NCI-H345 treated with DMSO at 0.1 percent for 48 hours (cell line): ENCODE results near the gene FRS3.
"Not testable (repeated sequence)": the region's sequence is repeated elsewhere in the genome, so short reads cannot be mapped to it uniquely, and the experiment has no call there.

Experiments
- DNase-seq: peaks from one replicate; lab custom pipeline; 2025; ENCODE audit not compliant: unreplicated experiment; lab: John Stamatoyannopoulos, UW

FRS3 gene

DNA sequence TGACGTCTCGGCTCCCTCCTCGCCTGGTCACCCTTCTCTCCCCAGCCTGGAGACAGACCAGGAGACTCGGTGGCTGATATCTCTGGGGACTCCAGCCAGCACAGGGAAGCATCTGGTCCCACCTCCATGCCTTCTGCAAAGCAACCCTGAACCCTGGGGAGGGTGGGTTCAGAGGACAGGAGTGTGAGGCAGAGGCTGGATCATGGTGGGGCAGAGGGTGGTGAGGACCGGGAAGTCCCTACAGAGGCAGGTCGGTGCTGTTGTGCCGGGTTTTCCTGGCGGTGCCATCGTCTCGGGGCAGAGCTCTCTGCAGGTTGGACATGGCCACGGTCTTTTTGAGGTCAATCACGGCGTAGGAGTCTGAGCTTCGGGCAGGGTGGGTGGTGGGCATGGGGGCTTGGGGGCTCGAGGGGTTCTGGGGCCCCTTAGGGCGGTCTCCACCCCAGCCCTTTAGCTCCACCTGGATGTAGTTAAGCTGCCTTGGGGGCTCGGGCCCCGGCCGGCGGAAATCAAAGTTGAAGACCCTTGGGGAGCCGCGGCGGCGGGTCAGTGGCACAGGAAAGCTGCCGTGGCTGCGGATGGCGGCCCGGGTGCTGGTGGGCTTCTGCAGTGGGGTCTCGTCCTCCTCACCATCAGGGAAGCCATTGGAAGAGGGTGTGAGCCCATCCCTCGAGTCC is 9.2 kb downstream of the FRS3 start:
- DNase-seq, result no peak

DNA sequence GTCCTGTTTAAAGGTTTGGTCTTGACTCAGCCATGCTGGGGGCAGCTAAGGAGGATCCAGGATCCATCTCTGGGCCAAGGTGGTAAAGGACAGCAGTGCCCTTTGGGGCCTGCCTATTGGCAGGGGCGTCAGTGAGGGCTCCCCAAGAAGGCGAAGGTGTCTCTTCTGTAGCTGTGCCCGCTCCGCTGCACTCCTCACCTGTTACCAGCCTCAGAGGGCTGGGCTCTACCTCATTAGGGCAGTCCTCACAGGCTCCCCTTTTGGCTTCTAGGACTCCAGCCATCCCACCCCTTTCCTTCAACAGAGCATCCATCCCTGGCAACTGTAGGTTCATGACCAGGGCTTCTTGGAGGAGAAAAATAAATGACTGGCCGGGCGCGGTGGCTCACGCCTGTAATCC is 10.3 kb downstream of the FRS3 start:
- DNase-seq, result no peak

DNA sequence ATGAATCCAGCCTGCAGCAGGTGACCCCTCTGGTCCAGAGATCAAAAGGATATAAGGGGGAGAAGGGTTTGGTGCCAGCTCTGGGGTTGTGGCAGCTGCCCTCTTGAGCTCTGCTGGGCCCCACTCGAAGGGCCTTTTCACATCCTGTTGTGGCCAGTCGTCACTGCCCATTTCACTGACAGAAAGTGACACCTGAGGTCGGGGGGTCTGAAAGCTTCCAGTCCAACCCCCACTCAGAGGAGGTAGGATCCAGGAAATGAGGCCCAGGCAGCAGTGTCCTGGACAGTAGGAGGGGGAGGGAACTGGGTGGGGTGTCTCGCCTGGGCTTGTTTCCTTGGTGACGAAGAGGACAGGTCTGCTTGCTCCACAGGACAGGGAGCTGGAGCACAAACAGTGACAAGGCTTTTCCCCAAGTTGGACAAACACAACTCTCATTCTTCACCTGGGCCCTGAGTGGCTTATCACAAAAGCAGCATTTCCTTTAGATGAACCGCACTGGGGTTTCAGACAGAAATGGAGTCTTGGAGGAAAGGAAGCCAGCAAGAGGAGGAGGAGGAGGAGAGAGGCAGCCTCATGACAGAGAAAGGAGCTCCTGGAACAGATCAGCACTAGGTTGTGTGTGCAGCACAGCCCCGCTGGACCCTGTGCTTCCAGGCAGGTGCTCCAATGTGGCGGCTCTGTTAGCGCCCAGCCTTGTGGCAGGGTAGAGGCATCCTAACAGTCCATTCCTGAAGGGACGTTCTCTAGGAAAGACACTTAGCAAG is 11.0 kb downstream of the FRS3 start:
- no peak for DNase-seq

DNA sequence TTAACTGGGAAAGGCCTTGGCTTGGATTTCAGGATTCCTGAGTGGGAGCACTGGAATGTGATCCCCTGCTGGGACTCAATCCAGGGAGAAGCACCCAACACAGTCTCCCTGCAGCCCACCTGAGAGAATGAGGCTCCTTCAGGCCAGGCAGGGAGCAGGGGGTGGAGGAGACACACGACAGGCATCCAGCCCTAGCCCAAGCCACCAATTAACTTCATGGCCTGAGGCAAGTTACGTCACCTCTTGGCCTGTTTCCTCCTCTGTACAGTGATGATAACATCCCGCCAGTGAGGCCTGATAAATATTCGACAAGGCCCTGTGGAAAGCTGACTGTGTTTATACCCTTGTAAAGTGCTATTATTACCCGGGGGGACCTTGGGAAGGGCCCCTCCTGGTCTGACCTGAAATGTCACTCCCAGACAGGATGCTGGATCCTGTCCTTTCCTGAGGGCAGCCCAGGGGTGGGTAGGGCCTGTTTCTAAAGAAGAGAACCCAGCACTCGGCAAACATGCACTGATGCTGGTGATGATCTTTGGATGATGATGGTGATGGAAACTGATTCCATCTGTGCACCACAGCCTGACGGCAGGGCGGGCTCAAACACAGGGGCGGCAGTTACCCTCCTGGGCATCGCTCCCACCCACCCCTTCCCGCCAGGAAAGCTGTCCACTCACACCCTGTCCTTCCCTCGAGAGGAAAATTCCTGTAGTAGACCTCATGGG is 12.4 kb downstream of the FRS3 start:
- no peak for DNase-seq

DNA sequence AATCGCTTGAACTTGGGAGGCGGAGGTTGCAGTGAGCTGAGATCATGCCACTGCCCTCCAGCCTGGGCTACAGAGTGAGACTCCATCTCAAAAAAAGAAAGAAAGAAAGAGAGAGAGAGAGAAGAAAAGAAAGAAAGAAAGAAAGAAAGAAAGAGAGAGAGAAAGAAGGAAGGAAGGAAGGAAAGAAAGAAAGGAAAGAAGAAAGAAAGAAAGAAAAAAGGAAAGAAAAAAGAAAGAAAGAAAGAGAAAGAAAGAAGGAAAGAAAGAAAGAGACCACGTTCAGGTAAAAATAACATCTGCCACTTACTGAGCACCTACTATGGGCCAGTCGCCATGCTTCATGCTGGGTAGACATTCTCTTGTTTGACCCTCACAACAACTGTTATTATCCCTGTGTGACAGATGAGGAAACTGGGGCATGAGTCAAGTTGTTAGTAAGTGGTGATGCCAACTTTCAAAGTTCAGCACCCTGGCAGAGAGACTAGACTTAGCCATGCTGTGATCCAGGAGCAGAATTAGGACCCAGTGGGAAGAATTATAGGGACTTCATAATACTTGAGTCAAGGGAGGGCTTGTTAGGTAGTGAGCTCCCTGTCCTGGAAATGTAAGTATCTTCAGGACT is 13.5 kb downstream of the FRS3 start:
- not testable (repeated sequence) for DNase-seq

DNA sequence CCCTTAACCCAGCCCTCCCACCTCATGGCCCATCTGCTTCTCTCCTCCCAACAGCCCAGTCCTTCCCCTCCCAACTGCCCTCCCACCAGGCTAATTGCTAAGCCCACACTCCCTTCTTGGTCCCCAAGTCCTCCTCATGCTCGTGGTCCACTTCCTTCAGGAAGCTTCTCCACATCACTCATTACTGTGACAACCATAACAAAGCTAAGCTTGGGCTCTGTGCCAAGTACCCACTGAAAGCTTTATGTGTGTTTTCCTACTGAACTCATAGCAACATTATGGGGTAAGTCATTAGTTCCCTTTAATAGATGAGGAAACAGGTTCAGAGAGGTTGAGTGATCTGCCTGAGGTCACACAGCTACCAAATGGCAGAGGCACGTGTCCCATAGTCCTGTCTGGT is 16.2 kb downstream of the FRS3 start:
- no peak for DNase-seq

DNA sequence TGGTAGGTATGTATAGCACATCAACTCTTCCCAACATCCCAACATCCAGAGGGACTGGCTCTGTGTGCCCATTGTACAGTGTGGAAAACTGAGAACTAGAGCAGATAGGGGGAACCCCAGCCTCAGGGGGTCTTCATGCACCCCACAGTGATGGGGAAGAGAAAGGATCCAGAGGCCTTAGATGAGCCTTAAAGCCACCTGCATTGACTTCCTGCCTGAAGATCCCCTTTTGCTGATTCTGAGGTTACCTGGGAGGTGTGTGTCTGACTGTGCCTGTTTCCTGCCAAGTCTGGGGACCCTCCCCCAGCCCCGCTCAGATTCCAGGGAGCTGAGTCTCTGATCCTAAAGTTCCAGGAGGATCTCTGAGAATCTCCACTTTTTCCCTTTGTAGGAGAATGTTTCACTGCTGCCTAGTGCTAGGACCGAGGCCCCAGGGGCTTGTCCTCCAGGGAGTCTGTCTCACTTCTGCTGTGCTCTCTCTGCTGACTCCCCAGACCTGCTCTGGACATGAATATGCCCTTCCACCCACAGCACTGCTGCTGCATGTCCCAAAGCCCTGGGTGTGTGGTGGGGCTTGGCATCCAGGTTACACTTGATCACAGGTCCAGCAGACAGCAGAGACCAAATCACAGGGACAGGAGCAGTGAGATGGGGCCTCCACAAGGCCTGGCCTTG is 19.7 kb downstream of the FRS3 start:
- DNase-seq, result no peak

DNA sequence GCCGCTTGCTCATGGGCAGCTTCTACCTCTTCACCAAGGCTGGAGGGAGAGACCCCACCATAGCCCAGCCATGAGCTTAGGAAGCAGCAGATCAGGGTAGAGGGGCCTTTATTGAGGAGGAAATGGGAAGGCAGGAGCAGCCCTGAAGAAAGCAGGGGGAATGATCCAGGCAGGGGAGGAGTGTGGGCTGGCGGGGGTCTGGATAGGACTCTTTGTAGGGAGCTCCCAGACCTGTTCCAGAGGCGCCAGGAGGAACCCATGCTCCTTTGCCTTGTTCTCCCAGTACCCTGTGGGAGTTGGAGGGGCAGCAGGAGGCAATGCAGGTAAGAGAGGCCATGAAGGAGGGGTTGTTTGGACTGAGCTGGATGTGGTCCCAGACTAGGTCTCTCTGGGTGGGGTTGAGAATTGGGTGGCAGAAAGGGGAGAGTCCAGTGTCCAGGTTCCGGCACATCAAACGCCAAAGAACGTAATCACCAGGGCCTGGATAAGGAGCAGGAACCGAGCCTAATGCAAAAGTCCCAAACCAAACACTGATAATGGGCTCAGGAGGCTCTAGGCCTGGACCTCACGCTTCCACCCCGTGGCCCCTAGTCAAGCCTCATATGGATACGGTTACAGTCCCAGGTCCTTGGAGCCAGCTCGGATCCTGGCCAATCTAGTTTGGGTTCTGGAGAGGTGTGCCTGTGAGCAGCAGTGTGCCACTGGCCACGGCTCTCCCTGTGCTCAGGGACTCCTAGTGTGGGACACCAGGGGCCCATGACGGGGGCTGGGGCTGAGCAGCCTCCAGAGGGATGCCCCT is 20.4 kb downstream of the FRS3 start:
- DNase-seq, result no peak

DNA sequence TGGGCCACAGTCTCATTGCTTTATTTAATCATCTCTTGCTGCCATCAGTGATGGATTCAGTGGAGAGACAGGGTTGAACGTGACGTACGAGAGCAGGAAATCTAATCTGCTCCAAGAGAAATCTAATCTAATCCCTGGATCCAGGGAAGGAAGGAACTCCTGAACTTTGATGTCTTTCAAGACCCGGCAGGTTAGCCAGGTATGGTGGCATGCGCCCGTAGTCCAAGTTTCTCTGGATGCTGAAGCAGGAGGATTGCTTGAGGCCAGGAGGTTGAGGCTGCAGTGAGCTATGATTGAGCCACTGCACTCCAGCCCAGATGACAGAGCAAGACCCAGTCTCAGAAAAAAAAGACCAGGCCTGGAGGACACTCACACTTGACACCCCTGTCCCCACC is 21.1 kb downstream of the FRS3 start:
- DNase-seq, result no peak

DNA sequence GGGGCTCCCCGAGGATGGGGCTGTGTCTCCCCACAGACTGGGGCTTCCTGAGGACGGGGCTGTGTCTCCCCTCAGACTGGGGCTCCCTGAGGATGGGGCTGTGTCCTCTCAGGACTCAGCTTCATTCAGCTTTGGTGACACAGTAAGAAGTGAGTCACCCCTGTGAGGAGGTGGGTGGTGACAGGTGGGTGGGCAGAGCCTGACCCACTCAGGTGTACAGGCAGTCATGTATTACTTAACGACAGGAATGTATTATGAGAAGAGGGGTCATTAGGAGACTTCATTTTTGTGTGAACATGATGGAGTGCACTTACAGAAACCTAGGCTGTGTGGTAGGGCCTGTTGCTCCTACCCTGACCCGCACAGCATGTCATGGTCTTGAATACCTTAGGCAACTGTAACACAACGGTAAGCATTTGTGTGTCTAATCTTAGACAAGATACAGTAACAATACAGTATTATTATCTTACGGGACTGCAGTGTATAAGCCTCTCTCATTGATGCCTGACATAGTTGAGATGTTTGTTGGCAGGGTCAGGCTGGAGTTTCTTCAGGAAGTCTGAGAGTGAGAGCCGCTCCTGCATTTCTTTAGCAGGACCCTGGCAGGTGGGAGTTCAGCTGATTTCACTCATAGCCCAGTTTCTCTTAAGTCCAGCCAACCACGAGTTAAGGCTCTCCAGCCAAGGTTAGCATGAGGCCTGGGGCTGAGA is 21.6 kb downstream of the FRS3 start:
- DNase-seq, result no peak

DNA sequence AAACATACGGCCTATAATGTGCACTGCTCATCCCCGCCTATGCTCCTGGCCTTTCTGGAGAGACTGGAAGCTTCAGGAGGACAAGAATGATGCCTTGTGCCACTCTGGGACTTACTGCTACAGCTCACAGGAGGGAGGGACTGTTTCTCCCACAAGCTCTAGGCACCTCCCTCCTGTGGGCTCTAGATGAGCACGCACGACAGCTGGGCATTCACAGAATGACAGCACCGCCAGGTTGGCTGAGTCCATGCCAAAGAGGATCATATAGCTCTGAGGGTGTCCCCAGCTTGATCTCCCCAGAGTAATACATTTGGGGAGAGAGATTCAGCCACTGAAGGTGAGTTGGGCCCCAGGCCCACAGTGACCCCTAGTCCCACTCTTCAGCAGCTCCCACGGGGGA is 22.4 kb downstream of the FRS3 start:
- DNase-seq, result no peak

DNA sequence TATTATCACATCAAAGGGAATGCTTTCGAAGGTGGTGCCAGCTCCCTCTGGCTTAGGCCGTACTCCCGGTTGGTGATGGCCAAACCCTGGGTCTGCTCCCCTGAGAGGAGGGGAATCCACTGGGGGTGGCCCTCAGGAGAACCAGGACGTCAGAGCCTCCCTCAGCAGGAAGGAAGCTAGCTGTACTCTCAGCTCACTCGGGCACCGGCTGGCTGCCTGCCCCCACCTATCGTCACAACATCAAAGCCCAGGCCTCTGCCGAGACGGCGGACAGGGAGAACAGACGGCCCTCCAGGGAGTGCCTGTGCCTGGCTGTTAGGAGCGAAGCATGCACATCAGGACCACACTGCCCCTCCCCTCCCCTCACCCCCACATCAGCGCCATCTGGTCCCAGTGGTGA is 23.3 kb downstream of the FRS3 start:
- no peak for DNase-seq

DNA sequence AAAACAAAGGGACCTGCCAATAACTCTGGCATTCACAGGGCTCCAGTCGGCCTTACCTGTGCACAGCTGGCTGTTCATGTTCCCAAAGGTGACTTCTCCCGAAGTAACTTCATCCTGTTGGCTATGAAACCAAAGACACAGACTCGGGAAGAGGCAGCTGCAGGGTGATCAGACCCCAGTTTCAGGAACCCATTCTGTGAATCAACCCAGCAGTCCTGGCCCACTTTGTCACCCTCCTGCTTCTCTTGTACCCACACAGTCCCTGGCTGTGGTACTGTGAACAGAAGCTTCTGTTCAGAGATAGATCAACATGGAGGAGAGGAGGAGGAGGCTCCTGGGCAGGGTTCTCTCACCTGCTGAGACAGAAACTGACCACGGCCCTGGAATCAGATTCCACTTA is 23.8 kb downstream of the FRS3 start:
- no peak for DNase-seq

DNA sequence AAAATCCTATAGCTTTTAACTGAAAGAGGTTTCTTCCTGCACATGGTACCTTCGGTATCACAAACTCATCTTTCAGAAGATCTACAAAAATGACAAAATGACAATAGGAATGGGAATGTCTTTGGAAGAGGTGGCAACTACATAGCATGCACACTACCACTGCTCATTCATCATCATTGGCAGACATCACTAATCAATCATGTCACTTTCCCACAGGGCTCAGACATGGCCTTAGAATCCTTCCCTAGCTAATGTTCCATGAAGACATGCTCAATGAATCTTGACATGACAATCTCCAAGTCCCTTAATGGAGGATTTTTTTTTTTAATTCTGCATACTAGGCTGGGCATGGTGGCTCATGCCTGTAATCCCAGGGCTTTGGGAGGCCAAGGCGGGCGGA is 29.3 kb downstream of the FRS3 start:
- no peak for DNase-seq

DNA sequence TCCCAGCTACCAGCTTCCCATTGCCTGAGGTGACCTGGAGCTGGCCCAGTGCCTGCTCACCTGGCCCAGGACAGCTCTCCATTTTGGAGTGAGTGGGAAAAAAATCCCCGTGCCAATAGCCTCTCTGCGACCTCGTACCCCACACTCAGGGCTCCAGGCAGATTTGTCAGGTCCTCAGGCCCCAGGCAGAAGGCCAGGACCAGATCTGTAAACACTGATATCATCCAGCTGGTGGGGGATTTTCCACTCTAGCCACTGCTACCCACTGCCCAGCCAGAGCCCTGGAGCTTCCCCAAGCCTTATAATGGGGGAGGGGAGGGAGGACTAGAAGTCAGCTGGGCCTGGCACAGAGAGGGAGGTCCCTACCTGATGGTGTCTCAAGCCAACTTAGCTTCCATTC is 31.2 kb downstream of the FRS3 start:
- DNase-seq, result no peak

DNA sequence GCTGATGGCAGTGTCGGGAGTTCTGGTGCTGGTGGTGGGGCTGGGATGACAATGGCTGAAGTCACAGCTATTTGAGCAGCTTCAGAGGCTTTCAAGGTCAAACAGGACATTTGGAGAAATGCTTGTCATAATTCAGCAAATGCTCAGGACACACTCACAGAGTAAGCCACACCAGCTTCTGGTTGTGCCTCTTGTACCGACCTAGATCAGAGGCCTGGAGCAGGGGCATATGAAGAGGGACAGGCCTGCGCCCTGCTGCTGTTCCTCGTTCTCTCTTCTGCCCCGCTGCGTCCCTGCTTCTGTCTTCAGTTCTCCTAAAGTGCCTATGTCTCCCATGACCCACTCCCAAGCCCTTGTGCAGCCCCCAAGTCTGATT is 31.6 kb downstream of the FRS3 start:
- DNase-seq, result no peak

DNA sequence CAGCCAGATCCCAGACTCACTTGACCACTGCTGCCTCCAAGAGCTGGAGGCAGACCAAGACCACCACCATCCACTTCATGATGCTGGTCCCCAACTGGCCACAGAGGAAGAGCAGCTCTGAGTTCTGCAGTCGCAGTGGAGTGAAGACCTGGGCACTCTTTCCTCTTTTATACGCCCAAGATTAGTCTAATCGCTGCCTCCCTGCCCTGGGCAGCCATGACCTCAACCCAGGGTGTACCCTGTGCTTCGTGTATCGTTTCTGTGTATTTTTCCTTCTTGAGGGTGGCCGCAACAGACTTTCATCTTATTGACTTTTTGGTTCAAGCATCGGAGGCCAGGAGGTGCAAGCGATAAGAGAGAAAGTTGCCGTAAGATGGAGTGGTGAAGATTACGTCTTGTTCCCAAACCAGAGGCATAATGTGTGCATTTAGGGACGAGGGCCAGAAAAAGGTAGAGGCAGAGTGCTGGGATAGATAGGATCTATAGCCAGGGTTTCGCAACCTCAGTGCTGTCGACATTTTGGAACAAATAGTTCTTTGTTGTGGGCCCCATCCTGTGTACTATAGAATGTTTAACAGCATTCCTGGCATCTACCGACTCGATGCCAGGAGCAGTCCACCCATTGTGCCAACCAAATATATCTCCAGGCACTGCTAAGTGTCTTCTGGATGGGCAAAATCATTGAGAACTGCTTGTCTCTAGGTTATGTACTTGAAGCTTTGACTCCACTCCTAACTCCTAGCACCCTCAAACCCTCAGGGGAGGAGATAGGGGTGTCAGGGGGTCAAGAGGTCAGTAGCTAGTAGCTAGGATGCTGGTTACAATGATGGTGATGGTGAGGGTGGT is 32.2 kb downstream of the FRS3 start, which contains the start of gene PGC:
Gene PGC (minus strand): TSS at position 142 of the 846 bp plus-strand sequence. CDS start 63 bp downstream, at position 79.
- DNase-seq, result no peak

DNA sequence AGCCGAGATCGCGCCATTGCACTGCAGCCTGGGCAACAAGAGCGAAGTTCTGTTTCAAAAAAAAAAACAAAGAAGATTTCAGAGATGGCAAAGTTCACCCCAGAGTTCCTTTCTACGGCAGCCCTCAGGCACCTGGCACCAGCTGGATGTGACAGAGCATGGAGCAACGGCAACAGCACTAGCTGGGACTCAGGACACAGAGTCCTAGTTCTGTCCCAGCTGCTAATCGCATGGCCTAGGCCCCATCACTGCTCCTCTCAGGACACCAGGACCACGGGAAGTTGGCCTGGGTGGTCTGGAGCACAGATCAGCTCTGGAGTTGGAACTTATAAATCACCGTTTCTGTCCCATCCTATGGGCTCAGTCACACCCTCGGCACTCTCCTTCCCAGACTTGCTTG is 33.6 kb downstream of the FRS3 start:
- no peak for DNase-seq
